ENCODE data around the gene SH3RF3.

GRCh38 chr2:109234355-109234754 is 105.3 kb downstream of the SH3RF3 start:
- no peak for TF ChIP-seq CTCF (IDR thresholded peaks at IDR 0.05)
- TF ChIP-seq POLR2A (IDR thresholded peaks at IDR 0.05), result no peak
